Fibroblast of mammary gland (primary cell): Measurements from ENCODE around the gene USP47.

Source experiments
- DNase-seq: peaks from one replicate; pipeline ENCODE4 v3.0.0-alpha.2; 2010; ENCODE audit warnings: low read depth
- H3K4me3 ChIP-seq: 2 replicates; pipeline ENCODE4 v1.5.1; 2011; ENCODE audit warnings: low read depth, mild to moderate bottlenecking, low read length, moderate library complexity; ENCODE audit not compliant: control insufficient read depth
- TF ChIP-seq, protein P1 (sequence below): conservative IDR thresholded peaks from 2 replicates; pipeline ENCODE4 v1.5.1; 2011; ENCODE audit warnings: low read depth, low read length, inconsistent platforms; ENCODE audit not compliant: control insufficient read depth, insufficient read depth

Gene USP47

GRCh38 chr11:11850668-11851067 lies 8.9 kb downstream of the USP47 start:
- TF ChIP-seq, protein P1, sequence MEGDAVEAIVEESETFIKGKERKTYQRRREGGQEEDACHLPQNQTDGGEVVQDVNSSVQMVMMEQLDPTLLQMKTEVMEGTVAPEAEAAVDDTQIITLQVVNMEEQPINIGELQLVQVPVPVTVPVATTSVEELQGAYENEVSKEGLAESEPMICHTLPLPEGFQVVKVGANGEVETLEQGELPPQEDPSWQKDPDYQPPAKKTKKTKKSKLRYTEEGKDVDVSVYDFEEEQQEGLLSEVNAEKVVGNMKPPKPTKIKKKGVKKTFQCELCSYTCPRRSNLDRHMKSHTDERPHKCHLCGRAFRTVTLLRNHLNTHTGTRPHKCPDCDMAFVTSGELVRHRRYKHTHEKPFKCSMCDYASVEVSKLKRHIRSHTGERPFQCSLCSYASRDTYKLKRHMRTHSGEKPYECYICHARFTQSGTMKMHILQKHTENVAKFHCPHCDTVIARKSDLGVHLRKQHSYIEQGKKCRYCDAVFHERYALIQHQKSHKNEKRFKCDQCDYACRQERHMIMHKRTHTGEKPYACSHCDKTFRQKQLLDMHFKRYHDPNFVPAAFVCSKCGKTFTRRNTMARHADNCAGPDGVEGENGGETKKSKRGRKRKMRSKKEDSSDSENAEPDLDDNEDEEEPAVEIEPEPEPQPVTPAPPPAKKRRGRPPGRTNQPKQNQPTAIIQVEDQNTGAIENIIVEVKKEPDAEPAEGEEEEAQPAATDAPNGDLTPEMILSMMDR, result no peak
- DNase-seq, result no peak
- no peak overlapping the region for H3K4me3 ChIP-seq

DNA sequence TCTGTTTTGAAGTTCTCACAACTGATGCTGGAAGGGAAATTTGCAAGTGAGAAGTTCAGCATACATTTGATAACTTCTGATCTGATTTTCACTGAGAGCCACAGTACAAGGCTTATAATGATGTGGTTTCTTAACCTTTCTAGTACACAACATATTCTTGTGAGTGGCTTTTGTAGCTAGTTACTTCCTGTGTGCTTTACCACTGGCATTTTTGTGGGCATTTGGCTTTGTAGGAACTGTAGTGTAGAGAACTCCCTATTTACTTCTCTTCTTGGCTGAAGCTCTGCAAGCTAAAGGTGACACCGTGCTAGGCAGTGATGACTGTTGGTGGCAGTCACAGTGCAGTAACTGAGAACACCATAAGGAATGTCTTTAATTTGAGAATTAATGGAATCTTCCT lies 14.9 kb downstream of the USP47 start:
- no peak for DNase-seq
- H3K4me3 ChIP-seq, result no peak overlapping the region
- TF ChIP-seq, protein P1, result no peak

DNA sequence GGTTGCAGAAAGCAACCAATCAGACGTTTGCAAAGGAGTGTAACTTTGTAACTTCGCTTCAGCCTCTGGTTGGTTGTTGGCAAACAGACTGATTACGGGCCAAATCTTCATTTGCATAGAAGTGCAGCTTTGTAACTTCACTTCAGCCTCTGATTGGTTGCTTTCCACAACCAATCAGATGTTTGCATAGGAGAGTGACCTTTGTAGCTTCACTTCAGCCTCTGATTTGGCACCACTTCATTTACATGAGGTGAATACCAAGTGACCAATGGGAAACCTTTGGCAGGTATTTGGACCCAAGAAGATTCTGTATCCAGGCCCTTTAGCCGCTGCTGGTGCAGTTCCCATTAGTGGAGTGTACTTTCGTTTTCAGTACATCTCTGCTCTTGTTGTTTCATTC lies 16.0 kb downstream of the USP47 start:
- no peak overlapping the region for H3K4me3 ChIP-seq
- DNase-seq, result no peak
- TF ChIP-seq, protein P1, result no peak

DNA sequence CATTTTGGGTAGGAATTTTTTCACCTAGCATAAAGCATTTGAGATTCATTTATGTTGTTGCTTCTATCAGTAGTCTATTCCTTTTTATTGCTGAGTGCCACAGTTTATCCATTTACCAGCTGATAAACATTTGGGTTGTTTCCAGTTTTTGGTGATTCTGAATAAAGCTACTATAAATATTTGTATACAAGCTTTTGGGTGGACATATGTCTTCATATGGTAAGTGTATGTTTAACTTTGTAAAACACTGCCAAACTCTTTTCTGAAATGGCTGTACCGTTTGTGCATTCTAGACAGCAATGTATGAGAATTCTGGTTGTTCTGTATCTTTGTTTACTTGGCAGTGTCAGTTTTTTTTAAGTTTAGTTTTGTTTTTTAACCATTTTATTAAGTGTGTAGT lies 16.9 kb downstream of the USP47 start:
- DNase-seq, result no peak
- H3K4me3 ChIP-seq, result no peak overlapping the region
- TF ChIP-seq, protein P1, result no peak

- peak; percentile 61 for DNase-seq
- H3K4me3 ChIP-seq, result no peak overlapping the region
- TF ChIP-seq, protein P1, result no peak
Observed at GRCh38 chr11:11860103-11860979, 18.6 kb downstream of the USP47 start.

GRCh38 chr11:11862999-11863398 lies 21.2 kb downstream of the USP47 start:
- no peak overlapping the region for H3K4me3 ChIP-seq
- TF ChIP-seq, protein P1, result no peak
- no peak for DNase-seq
